ENCODE data around the gene SPAG16. TPM values are rescaled to one million over a fixed set of nuclear protein-coding genes. Genes with fewer than 3 reads are reported as not detected.

Gene SPAG16
- total RNA-seq, 1 experiment from 2014 or later: 16.0 TPM

GRCh38 chr2:214217599-214217998, 933.3 kb downstream of the SPAG16 start:
- no peaks in the 10 kb centered on the region for H3K27me3 Mint-ChIP-seq (ENCODE audit: low read depth)
- no peak overlapping the region for H3K4me3 Mint-ChIP-seq
- CTCF ChIA-PET: no interaction called here
- peaks cover 40% of the 10 kb centered on the region for H3K4me1 Mint-ChIP-seq
- DNase-seq (ENCODE audit: low spot score): no peak
- 0 out of 2 replicates have a peak, but pooled peaks cover 2% of the 10 kb centered on the region for H3K36me3 Mint-ChIP-seq
- ATAC-seq: peak; percentile 73
- no peaks in the 10 kb centered on the region for H3K9me3 Mint-ChIP-seq
- POLR2A ChIA-PET: interaction anchor here (0.5 kb wide), 2 partner anchors 10 to 62 kb away, joined by 3 read pairs; no protein-coding TSS in a partner anchor
- H3K27ac Mint-ChIP-seq: peak overlapping the region; percentile 40; the same call in 1 of the 2 replicates
- TF ChIP-seq GTF2I (CRISPR knock-in tag; conservative IDR thresholded peaks at IDR 0.05) (no peak), PRDM15 (CRISPR knock-in tag; IDR thresholded peaks at IDR 0.05) (no peak), USF1 (CRISPR knock-in tag; IDR thresholded peaks at IDR 0.05) (no peak), ZNF416 (CRISPR knock-in tag; IDR thresholded peaks at IDR 0.05) (no peak), ZNF263 (CRISPR knock-in tag; IDR thresholded peaks at IDR 0.05; ENCODE audit: low read depth) (no peak), ZBTB21 (CRISPR knock-in tag; IDR thresholded peaks at IDR 0.05; ENCODE audit: borderline replicate concordance) (no peak), USF2 (CRISPR knock-in tag; IDR thresholded peaks at IDR 0.05) (no peak), CREM (CRISPR knock-in tag; IDR thresholded peaks at IDR 0.05) (no peak), ESRRA (CRISPR knock-in tag; IDR thresholded peaks at IDR 0.05; ENCODE audit: borderline replicate concordance) (no peak), ZNF219 (CRISPR knock-in tag; IDR thresholded peaks at IDR 0.05; ENCODE audit: borderline replicate concordance) (no peak), MLX (CRISPR knock-in tag; IDR thresholded peaks at IDR 0.05) (no peak), E2F1 (CRISPR knock-in tag; IDR thresholded peaks at IDR 0.05) (no peak)

- Mint-ChIP-seq H3K9me3 (no peaks in the 10 kb centered on the region), H3K27ac (no peak overlapping the region), H3K36me3 (0 out of 2 replicates have a peak, but pooled peaks cover 2% of the 10 kb centered on the region), H3K4me1 (peaks cover 37% of the 10 kb centered on the region), H3K27me3 (ENCODE audit: low read depth) (no peaks in the 10 kb centered on the region), H3K4me3 (no peak overlapping the region)
- POLR2A ChIA-PET: no interaction called here
- TF ChIP-seq HMGA2 (CRISPR knock-in tag; IDR thresholded peaks at IDR 0.05) (no peak), ZNF263 (CRISPR knock-in tag; IDR thresholded peaks at IDR 0.05; ENCODE audit: low read depth) (no peak), ZNF532 (CRISPR knock-in tag; IDR thresholded peaks at IDR 0.05; ENCODE audit: borderline replicate concordance) (no peak), MLX (CRISPR knock-in tag; IDR thresholded peaks at IDR 0.05) (no peak), FOXP1 (CRISPR knock-in tag; IDR thresholded peaks at IDR 0.05; ENCODE audit: borderline replicate concordance) (no peak), NFYB (CRISPR knock-in tag; conservative IDR thresholded peaks at IDR 0.05; ENCODE audit: low read depth) (no peak), CREM (CRISPR knock-in tag; IDR thresholded peaks at IDR 0.05) (no peak), GTF2I (CRISPR knock-in tag; conservative IDR thresholded peaks at IDR 0.05) (no peak), RORB (CRISPR knock-in tag; IDR thresholded peaks at IDR 0.05) (no peak), NFE2L1 (CRISPR knock-in tag; IDR thresholded peaks at IDR 0.05) (no peak)
- CTCF ChIA-PET: no interaction called here
- DNase-seq (ENCODE audit: low spot score) (no peak), ATAC-seq (no peak)
Observed at GRCh38 chr2:214220251-214220650, 936.0 kb downstream of the SPAG16 start.
